ENCODE data around the gene ATP6V1G1. TPM values are rescaled to one million over a fixed set of nuclear protein-coding genes. Genes with fewer than 3 reads are reported as not detected.

The ATP6V1G1 gene
- polyA plus RNA-seq, 2 of the 4 experiments (the other 2 are of a cell fraction), result 115 to 168 TPM

DNA sequence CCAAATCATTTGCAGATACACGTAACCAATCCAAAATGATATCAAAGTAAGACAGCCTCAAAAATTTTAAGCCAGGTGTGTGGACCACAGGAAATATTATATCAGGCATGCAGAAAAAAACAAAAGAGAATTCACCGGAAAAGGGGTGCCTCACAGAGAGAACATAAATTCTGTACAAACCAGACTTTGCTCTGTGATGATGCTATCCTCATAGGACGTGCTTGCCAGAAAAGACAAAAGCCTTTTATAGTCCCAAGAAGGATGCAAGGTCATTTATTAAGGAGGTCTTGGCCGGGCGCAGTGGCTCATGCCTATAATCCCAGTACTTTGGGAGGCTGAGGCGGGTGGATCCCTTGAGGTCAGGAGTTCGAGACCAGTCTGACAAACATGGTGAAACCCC is 16.8 kb upstream of the ATP6V1G1 start:
- no peak overlapping the region for H3K4me3 ChIP-seq
- 73% methylated on average over 7 of the region's 7 CpGs for WGBS (ENCODE audit: missing lambda C conversion rate)
- no peaks in the 10 kb centered on the region for H3K4me1 ChIP-seq
- ChIA-PET POLR2A (interaction anchor here (3.0 kb wide), 1 partner anchor 17 kb away, joined by 13 read pairs; the partner anchor contains the start of gene ATP6V1G1), CTCF (interaction anchor here (1.8 kb wide), 1 partner anchor 11 kb away, joined by 3 read pairs; no protein-coding TSS in a partner anchor)
- no peak overlapping the region for H3K27ac ChIP-seq
- FAIRE-seq (no peak), ATAC-seq (no peak), DNase-seq (ENCODE audit: low read depth in 1 of 2, low spot score in 1 of 2) (no peak)
- no peak overlapping the region for H3K4me2 ChIP-seq
- no peaks in the 10 kb centered on the region for H3K9me3 ChIP-seq
- TF ChIP-seq ZSCAN20 (CRISPR knock-in tag; IDR thresholded peaks at IDR 0.05) (no peak), BHLHE40 (IDR thresholded peaks at IDR 0.05; ENCODE audit: low read depth, low read length) (no peak), ZNF302 (CRISPR knock-in tag; IDR thresholded peaks at IDR 0.05) (no peak), NPAS2 (CRISPR knock-in tag; IDR thresholded peaks at IDR 0.05; ENCODE audit: borderline replicate concordance) (no peak), HOXB13 (CRISPR knock-in tag; IDR thresholded peaks at IDR 0.05; ENCODE audit: low read depth) (no peak), NFE2L2 (conservative IDR thresholded peaks at IDR 0.05; ENCODE audit: low read length) (no peak), EHMT2 (IDR thresholded peaks at IDR 0.05; ENCODE audit: low read depth) (no peak), CBX8 (IDR thresholded peaks at IDR 0.05) (no peak), ZC3H11A (IDR thresholded peaks at IDR 0.05) (no peak)

DNA sequence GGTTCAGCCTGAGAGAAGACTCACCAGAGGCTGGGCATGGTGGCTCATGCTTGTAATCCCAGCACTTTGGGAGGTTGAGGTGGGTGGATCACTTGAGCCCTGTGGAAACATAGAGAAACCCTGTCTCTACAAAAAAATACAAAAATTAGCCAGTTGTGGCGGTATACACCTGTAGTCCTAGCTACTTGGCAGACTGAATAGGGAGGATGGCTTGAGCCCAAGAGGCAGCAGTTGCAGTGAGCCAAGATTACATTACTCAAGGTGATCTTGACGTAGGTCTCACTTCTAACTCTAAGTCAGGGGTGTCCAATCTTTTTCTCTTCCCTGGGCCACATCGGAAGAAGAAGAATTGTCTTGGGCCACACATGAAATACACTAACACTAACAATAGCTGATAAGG is 16.2 kb upstream of the ATP6V1G1 start:
- ATAC-seq (no peak), FAIRE-seq (no peak), DNase-seq (ENCODE audit: low read depth in 1 of 2, low spot score in 1 of 2) (no peak)
- H3K4me3 ChIP-seq, result no peak overlapping the region
- no peak overlapping the region for H3K4me2 ChIP-seq
- POLR2A ChIA-PET, result interaction anchor here (3.0 kb wide), 1 partner anchor 16 kb away, joined by 13 read pairs; the partner anchor contains the start of gene ATP6V1G1
- no peak overlapping the region for H3K27ac ChIP-seq
- CTCF ChIA-PET, result interaction anchor here (0.7 to 1.8 kb wide), 2 partner anchors 12 to 186 kb away, joined by 3 read pairs; no protein-coding TSS in a partner anchor
- 81% methylated on average over 3 of the region's 3 CpGs for WGBS (ENCODE audit: missing lambda C conversion rate)
- no peaks in the 10 kb centered on the region for H3K9me3 ChIP-seq
- TF ChIP-seq HDAC2 (IDR thresholded peaks at IDR 0.05) (no peak), FOSL2 (IDR thresholded peaks at IDR 0.05) (no peak), FOSL2 (CRISPR knock-in tag; IDR thresholded peaks at IDR 0.05) (no peak), HOXB13 (CRISPR knock-in tag; IDR thresholded peaks at IDR 0.05; ENCODE audit: low read depth) (no peak), JUN (IDR thresholded peaks at IDR 0.05) (no peak), EHF (CRISPR knock-in tag; IDR thresholded peaks at IDR 0.05) (no peak), RAD21 (conservative IDR thresholded peaks at IDR 0.05 in 1 of 2, IDR thresholded peaks at IDR 0.05 in 1 of 2) (no peak), CHD4 (IDR thresholded peaks at IDR 0.05; ENCODE audit: borderline replicate concordance) (no peak), HOXB5 (CRISPR knock-in tag; IDR thresholded peaks at IDR 0.05) (no peak), TP53 (CRISPR knock-in tag; IDR thresholded peaks at IDR 0.05) (no peak), CBX2 (IDR thresholded peaks at IDR 0.05; ENCODE audit: borderline replicate concordance, low read depth) (no peak)
- TF ChIP-seq, protein P1, sequence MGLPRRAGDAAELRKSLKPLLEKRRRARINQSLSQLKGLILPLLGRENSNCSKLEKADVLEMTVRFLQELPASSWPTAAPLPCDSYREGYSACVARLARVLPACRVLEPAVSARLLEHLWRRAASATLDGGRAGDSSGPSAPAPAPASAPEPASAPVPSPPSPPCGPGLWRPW (IDR thresholded peaks at IDR 0.05), result no peak
- TF ChIP-seq, protein P2, sequence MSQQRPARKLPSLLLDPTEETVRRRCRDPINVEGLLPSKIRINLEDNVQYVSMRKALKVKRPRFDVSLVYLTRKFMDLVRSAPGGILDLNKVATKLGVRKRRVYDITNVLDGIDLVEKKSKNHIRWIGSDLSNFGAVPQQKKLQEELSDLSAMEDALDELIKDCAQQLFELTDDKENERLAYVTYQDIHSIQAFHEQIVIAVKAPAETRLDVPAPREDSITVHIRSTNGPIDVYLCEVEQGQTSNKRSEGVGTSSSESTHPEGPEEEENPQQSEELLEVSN (IDR thresholded peaks at IDR 0.05; ENCODE audit: borderline replicate concordance, low read depth), result no peak
- TF ChIP-seq, protein P3, sequence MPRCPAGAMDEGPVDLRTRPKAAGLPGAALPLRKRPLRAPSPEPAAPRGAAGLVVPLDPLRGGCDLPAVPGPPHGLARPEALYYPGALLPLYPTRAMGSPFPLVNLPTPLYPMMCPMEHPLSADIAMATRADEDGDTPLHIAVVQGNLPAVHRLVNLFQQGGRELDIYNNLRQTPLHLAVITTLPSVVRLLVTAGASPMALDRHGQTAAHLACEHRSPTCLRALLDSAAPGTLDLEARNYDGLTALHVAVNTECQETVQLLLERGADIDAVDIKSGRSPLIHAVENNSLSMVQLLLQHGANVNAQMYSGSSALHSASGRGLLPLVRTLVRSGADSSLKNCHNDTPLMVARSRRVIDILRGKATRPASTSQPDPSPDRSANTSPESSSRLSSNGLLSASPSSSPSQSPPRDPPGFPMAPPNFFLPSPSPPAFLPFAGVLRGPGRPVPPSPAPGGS (IDR thresholded peaks at IDR 0.05), result no peak
- TF ChIP-seq, protein P4, sequence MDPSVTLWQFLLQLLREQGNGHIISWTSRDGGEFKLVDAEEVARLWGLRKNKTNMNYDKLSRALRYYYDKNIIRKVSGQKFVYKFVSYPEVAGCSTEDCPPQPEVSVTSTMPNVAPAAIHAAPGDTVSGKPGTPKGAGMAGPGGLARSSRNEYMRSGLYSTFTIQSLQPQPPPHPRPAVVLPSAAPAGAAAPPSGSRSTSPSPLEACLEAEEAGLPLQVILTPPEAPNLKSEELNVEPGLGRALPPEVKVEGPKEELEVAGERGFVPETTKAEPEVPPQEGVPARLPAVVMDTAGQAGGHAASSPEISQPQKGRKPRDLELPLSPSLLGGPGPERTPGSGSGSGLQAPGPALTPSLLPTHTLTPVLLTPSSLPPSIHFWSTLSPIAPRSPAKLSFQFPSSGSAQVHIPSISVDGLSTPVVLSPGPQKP (IDR thresholded peaks at IDR 0.05; ENCODE audit: low read depth, low read length), result no peak
- no peaks in the 10 kb centered on the region for H3K4me1 ChIP-seq

Measured in A549 (cell line).